ENCODE data around the gene BRAT1.

DNA sequence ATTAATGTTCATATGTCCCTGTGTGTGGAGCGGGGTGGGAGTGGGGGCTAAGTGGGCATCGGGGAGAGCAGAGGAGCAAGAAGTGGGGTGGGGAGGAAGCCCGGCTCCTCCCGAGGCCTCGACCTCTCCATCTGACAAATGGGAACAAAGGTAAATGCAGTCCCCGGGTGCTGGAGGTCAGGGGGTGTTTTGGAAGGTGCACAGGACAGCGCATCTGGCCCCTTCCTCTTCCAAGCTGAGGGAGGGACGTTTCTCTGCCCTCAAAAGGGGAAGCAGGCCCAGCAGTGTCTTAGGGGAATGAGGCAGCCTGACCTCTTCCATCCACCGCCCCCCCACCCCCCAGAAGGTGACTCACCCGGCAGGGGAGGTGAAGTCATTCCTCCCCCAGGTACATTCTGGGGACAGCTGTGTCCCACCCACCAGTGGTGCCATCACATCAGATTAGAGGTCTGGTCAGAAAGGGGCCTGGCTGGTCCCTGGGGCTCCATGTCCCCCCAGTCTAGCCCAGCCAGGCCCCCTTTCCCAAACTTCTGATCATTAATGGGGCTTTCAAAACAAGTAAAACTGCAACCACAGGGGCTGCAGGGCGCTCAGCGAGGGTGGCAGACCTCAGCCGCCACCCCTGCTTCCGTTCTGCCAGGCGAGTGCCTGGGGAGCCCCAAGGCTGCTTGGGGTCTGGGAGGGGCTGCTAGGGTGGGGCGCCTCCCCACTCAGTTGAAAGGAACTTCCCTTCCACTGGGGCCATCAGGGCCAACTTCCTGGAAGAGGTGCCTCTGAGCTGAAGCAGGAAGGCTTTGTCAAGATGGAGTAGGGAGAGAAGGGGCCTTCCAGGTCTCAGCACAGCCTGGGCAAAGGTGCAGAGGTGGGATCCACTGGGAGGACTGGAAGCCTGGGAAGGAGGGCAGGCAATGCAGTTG lies 25.0 kb downstream of the BRAT1 start:
- TF ChIP-seq, protein P1, sequence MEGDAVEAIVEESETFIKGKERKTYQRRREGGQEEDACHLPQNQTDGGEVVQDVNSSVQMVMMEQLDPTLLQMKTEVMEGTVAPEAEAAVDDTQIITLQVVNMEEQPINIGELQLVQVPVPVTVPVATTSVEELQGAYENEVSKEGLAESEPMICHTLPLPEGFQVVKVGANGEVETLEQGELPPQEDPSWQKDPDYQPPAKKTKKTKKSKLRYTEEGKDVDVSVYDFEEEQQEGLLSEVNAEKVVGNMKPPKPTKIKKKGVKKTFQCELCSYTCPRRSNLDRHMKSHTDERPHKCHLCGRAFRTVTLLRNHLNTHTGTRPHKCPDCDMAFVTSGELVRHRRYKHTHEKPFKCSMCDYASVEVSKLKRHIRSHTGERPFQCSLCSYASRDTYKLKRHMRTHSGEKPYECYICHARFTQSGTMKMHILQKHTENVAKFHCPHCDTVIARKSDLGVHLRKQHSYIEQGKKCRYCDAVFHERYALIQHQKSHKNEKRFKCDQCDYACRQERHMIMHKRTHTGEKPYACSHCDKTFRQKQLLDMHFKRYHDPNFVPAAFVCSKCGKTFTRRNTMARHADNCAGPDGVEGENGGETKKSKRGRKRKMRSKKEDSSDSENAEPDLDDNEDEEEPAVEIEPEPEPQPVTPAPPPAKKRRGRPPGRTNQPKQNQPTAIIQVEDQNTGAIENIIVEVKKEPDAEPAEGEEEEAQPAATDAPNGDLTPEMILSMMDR (IDR thresholded peaks at IDR 0.05; ENCODE audit: poor library complexity, severe bottlenecking), result no peak
- TF ChIP-seq, protein P2, sequence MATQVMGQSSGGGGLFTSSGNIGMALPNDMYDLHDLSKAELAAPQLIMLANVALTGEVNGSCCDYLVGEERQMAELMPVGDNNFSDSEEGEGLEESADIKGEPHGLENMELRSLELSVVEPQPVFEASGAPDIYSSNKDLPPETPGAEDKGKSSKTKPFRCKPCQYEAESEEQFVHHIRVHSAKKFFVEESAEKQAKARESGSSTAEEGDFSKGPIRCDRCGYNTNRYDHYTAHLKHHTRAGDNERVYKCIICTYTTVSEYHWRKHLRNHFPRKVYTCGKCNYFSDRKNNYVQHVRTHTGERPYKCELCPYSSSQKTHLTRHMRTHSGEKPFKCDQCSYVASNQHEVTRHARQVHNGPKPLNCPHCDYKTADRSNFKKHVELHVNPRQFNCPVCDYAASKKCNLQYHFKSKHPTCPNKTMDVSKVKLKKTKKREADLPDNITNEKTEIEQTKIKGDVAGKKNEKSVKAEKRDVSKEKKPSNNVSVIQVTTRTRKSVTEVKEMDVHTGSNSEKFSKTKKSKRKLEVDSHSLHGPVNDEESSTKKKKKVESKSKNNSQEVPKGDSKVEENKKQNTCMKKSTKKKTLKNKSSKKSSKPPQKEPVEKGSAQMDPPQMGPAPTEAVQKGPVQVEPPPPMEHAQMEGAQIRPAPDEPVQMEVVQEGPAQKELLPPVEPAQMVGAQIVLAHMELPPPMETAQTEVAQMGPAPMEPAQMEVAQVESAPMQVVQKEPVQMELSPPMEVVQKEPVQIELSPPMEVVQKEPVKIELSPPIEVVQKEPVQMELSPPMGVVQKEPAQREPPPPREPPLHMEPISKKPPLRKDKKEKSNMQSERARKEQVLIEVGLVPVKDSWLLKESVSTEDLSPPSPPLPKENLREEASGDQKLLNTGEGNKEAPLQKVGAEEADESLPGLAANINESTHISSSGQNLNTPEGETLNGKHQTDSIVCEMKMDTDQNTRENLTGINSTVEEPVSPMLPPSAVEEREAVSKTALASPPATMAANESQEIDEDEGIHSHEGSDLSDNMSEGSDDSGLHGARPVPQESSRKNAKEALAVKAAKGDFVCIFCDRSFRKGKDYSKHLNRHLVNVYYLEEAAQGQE (IDR thresholded peaks at IDR 0.05; ENCODE audit: borderline replicate concordance), result no peak
- no peak for TF ChIP-seq SMC3 (conservative IDR thresholded peaks at IDR 0.05; ENCODE audit: poor library complexity)
